PC-3 (cell line): ENCODE data around the gene ADAM23.

Experiments
- EZH2phosphoT487 ChIP-seq: fragments of 300-600 bp; sonication (generic); IDR thresholded peaks from 2 replicates; pipeline ENCODE4 v1.6.1; 2018; ENCODE audit warnings: mild to moderate bottlenecking, antibody characterized with exemption, low read length, borderline replicate concordance
- TF ChIP-seq, protein P1 (sequence below): fragments of 300-600 bp; sonication (generic); conservative IDR thresholded peaks from 2 replicates; pipeline ENCODE4 v1.5.1; 2017; ENCODE audit warnings: antibody characterized with exemption, low read depth, mild to moderate bottlenecking, low read length

DNA sequence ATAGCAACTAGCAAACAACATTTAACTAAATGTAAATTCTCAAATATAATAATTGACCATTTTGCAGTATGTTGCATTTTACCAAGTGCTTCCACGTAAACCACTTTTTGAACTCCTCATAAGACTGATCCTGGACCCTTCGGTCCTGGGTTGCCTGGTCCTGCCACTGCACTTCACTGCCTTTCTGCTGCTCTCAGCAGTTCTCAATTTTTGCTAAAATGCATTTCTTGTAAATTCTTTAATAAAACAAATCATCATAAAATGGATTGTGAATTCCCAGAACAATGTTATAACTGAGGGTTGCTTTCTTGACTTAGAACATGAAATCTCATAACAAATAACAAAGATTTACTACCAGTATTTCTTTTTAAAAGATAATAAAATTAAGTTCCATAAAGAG, 12.9 kb upstream of the ADAM23 start:
- TF ChIP-seq EZH2phosphoT487: no peak
- TF ChIP-seq, protein P1, sequence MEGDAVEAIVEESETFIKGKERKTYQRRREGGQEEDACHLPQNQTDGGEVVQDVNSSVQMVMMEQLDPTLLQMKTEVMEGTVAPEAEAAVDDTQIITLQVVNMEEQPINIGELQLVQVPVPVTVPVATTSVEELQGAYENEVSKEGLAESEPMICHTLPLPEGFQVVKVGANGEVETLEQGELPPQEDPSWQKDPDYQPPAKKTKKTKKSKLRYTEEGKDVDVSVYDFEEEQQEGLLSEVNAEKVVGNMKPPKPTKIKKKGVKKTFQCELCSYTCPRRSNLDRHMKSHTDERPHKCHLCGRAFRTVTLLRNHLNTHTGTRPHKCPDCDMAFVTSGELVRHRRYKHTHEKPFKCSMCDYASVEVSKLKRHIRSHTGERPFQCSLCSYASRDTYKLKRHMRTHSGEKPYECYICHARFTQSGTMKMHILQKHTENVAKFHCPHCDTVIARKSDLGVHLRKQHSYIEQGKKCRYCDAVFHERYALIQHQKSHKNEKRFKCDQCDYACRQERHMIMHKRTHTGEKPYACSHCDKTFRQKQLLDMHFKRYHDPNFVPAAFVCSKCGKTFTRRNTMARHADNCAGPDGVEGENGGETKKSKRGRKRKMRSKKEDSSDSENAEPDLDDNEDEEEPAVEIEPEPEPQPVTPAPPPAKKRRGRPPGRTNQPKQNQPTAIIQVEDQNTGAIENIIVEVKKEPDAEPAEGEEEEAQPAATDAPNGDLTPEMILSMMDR: no peak
